ENCODE measurements around the gene TTC31. TPM values are rescaled to one million over a fixed set of nuclear protein-coding genes. Genes with fewer than 3 reads are reported as not detected.
A peak's percentile ranks its signal among the peaks of the same experiment; 100 is the strongest.
"Not testable (repeated sequence)": the region's sequence is repeated elsewhere in the genome, so short reads cannot be mapped to it uniquely, and the experiment has no call there.

Gene TTC31
- polyA plus RNA-seq, 6 donors from 2014 or later = 20.7 to 31.8 (median 25.6) TPM

DNA sequence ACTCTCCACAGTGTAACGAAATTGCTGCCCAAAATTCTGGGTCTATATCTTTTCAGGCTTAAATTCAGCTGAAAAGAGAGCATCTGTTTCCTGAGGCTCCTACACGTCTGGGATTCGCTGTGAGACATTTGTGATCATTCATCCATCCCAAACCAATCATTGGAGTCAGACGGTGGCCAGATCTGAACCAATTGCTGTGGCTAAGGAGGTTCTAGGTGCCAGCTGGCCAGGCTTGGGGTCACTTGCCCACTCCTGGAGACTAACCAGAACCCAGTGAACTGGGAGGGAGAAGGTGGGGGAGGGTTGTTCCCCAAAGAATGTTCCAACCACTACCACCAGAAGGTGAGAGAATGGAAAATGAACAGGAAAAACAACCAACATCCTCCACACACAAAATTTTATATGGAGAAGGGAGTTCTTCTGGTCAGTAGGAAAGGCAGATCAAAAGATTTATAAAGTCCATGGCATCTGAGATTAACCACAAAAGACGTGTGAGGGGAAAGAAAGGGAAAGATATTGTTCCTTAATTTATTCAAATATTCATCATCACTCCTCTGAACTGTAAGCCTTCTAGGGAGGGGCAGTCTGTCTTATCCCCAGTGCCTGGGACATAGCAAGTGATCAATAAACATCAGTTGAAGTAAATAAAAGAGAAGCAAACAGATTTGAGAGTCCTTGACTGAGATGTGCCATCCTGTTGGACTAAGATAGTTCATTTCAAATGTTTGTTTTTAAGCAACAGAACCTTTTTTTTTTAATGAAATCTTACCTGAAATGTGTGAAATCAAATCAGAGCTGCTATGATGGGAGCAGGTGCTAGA, 38.2 kb upstream of the TTC31 start:
- no peaks in the 10 kb centered on the region for H3K36me3 Mint-ChIP-seq
- DNase-seq (no peak), ATAC-seq (ENCODE audit: low read depth in 2 of 2) (no peak)
- H3K27ac Mint-ChIP-seq = peak overlapping the region in 1 of 6 donors; percentile 64
- H3K9me3 Mint-ChIP-seq = no peaks in the 10 kb centered on the region
- H3K4me3 Mint-ChIP-seq = peak overlapping the region in 1 of 8 donors; percentile 24
- H3K4me1 Mint-ChIP-seq = peaks cover 8 to 19% (median 14%) of the 10 kb centered on the region in 3 donors
- H3K27me3 Mint-ChIP-seq = peaks cover 23 to 48% (median 36%) of the 10 kb centered on the region in 3 donors

DNA sequence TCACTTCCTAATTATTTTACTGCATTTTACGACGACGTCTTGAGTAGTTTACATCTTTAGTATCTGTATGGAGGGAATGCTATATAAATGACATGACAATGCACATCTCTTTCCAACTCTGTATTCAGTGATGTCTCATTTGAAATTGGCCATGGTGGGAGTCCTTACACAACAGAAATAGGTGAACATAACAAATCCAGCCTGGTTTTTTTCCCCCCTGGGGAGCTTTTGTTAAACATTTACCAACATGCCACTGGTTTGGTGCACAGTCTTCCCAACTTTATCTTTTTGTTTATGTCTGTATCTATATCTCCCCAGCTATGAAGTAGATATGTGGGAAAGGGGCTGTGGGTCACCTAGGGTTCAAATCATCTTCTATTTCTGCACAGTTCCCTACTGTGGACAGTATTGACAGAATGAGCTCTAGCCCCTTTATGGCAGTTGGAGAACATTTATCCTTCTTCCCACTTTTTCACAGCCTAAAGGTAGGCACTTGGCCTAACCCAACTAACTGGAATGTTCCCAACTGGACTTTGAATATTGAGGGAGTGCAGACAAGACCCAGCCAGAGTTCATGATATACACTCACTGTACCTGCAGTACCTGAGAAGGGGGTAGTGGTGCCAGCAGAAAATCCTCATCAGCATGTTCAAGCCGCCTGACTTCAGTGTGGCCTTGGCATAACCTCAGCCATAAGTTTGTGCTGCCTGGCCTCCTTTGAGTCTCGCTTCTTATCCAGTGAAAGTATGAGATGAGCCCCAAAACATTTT, 35.5 kb upstream of the TTC31 start:
- Mint-ChIP-seq H3K4me1 (peaks cover 0 to under 1% (median under 1%) of the 10 kb centered on the region in 3 donors), H3K9me3 (no peaks in the 10 kb centered on the region), H3K27ac (peak overlapping the region in 1 of 6 donors; percentile 38), H3K4me3 (no peak overlapping the region), H3K27me3 (peaks cover 18 to 31% (median 30%) of the 10 kb centered on the region in 3 donors), H3K36me3 (no peaks in the 10 kb centered on the region)
- no peak for DNase-seq
- ATAC-seq (ENCODE audit: low read depth in 2 of 2) = no peak

DNA sequence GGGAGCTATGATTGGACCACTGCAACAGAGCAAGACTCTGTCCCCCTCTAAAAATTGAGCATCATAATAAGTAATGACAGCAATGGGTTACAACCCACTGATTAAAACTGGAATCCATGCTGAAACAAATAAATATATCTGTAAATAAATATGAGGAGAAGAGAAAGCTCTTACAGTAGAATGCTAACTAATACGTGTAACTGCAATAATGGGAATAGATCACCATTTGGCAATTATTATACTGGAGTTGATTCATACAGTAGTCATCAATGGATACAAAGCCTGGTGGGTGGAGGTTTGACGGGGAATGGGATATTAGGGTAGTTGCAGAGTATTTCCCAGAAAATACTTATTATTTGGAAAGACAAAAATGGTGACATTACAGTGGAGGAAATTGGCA, 34.1 kb upstream of the TTC31 start:
- Mint-ChIP-seq H3K9me3 (no peaks in the 10 kb centered on the region), H3K4me1 (peaks cover 0 to 3% (median 0%) of the 10 kb centered on the region in 3 donors), H3K4me3 (no peak overlapping the region), H3K36me3 (no peaks in the 10 kb centered on the region), H3K27me3 (peaks cover 16 to 28% (median 27%) of the 10 kb centered on the region in 3 donors), H3K27ac (no peak overlapping the region)
- no peak for DNase-seq
- no peak for ATAC-seq (ENCODE audit: low read depth in 2 of 2)

DNA sequence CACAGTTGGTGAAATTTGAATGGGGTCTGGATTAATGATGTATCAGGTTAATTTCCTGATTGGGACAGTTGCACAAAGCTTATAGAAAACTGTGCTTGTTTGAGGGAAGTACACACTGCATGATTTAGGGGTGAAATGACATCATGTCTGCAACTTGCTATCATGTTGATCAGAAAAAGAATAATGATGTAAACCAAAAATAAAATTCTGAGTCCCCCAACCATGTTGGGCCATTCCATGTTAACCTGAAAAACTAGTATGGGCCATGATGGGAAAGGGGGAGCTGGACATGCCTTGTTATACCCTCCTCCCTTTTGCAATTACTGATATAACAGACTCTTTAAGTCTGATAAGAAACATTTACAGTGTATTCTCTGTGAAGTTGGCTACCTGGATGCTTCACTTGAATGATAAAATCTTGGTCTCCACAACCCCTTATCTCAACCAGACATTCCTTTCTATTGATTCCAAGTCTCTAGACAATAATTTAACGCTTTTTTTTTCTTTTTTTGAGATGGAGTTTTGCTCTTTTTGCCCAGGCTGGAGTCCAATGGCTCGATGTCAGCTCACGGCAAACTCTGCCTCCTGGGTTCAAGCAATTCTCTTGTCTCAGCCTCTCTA, 32.2 kb upstream of the TTC31 start:
- no peak overlapping the region for H3K27ac Mint-ChIP-seq
- peak overlapping the region in 1 of 8 donors; percentile 40 for H3K4me3 Mint-ChIP-seq
- H3K9me3 Mint-ChIP-seq = no peaks in the 10 kb centered on the region
- ATAC-seq (ENCODE audit: low read depth in 2 of 2) (no peak), DNase-seq (no peak)
- no peaks in the 10 kb centered on the region for H3K36me3 Mint-ChIP-seq
- H3K27me3 Mint-ChIP-seq = peaks cover 5 to 19% (median 12%) of the 10 kb centered on the region in 3 donors
- peaks cover 14 to 18% (median 15%) of the 10 kb centered on the region in 3 donors for H3K4me1 Mint-ChIP-seq

DNA sequence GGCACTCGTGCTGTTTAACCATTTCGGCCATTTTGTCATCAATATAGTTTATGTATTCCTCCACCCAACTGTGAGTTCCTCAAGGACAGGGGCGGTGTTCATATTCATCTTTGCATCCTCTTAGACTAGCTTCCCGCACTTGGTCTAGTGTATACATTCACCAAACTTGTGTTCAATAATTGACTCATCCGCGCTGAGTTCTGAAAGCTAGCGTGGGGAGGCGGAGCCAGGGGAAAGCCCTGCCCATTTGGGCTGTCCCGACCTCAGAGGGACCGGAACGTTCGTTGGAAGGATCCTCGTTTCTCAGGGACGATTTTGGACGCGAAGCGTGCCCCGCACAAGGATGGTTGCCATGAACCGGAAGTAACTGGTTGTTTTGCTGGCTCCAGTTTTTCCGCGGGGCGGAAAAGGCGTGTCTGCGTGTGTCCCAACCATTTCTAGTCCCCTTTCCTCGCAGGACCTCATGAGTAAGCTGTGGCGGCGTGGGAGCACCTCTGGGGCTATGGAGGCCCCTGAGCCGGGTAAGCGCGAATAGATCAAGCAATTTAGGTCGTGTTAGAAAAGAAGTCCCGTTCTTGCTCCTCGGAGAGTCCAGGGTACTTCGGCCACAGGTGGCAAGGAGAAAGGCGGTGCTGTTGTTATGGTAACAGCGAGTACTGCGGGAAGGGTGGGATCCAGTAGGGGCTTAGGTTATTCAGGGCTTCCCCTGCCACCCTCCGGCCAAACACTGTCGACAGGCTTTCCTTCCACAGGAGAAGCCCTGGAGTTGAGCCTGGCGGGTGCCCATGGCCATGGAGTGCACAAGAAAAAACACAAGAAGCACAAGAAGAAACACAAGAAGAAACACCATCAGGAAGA, 28.0 kb upstream of the TTC31 start, which contains the start of gene INO80B:
TSS of gene INO80B (plus strand) at position 434 of the 858 bp plus-strand sequence. CDS start at position 464, 30 bp downstream.
- ATAC-seq (ENCODE audit: low read depth in 2 of 2) (peak; percentile 23 to 28), DNase-seq (peak; percentile 96)
- Mint-ChIP-seq H3K27me3 (no peaks in the 10 kb centered on the region), H3K4me3 (peak within 1 kb of the TSS; percentile 94 to 100 (median 99)), H3K4me1 (peaks cover 43 to 52% (median 51%) of the 10 kb centered on the region in 3 donors), H3K27ac (peak within 1 kb of the TSS; percentile 95 to 99 (median 99)), H3K36me3 (no peaks in the 10 kb centered on the region), H3K9me3 (peaks cover 0 to 1% (median 0%) of the 10 kb centered on the region in 7 donors)

DNA sequence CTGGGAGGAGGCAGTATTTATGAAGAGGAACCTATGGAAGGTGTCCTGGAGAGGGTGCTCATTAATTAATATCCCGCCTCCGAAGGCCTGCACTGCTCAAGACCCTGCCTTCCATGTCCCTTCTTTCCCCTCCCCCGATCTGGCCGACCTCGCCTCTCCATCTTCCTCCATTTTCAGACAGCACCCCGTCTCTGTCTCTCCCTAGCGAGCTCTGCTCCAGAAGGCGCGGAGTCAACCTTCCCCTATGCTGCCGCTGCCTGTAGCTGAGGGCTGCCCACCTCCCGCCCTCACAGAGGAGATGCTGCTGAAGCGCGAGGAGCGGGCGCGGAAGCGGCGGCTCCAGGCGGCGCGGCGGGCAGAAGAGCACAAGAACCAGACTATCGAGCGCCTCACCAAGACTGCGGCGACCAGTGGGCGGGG, 25.7 kb upstream of the TTC31 start:
- Mint-ChIP-seq H3K4me1 (peaks cover 45 to 63% (median 59%) of the 10 kb centered on the region in 3 donors), H3K27ac (peak overlapping the region; percentile 98 to 100 (median 99)), H3K27me3 (no peaks in the 10 kb centered on the region), H3K36me3 (no peaks in the 10 kb centered on the region), H3K4me3 (peak overlapping the region; percentile 94 to 100 (median 99)), H3K9me3 (peaks cover 0 to 1% (median 0%) of the 10 kb centered on the region in 7 donors)
- DNase-seq (no peak), ATAC-seq (ENCODE audit: low read depth in 2 of 2) (no peak)

DNA sequence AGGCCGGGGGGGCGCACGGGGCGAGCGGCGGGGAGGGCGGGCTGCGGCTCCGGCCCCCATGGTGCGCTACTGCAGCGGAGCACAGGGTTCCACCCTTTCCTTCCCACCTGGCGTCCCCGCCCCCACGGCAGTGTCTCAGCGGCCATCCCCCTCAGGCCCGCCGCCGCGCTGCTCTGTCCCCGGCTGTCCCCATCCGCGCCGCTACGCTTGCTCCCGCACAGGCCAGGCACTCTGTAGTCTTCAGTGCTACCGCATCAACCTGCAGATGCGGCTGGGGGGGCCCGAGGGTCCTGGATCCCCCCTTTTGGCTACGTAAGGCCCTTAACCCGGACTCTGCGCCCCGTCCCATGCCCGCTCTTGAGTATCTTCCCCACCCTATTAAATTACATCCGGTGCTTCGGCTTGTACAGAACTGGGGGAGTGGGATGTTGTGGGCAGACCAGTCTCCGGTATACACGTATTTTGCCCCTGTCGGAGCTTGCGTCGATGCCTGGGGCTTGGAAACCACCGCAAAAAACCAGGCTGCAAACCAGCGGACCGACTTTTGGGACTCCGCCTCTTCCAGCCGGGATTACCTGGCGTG, 25.2 kb upstream of the TTC31 start:
- no peaks in the 10 kb centered on the region for H3K27me3 Mint-ChIP-seq
- H3K27ac Mint-ChIP-seq = peak overlapping the region; percentile 98 to 100 (median 100)
- DNase-seq = peak; percentile 86
- H3K36me3 Mint-ChIP-seq = no peaks in the 10 kb centered on the region
- ATAC-seq (ENCODE audit: low read depth in 2 of 2) = peak; percentile 58 to 60
- H3K9me3 Mint-ChIP-seq = peaks cover 0 to 1% (median 0%) of the 10 kb centered on the region in 7 donors
- peaks cover 47 to 65% (median 58%) of the 10 kb centered on the region in 3 donors for H3K4me1 Mint-ChIP-seq
- H3K4me3 Mint-ChIP-seq = peak overlapping the region; percentile 94 to 100 (median 99)

DNA sequence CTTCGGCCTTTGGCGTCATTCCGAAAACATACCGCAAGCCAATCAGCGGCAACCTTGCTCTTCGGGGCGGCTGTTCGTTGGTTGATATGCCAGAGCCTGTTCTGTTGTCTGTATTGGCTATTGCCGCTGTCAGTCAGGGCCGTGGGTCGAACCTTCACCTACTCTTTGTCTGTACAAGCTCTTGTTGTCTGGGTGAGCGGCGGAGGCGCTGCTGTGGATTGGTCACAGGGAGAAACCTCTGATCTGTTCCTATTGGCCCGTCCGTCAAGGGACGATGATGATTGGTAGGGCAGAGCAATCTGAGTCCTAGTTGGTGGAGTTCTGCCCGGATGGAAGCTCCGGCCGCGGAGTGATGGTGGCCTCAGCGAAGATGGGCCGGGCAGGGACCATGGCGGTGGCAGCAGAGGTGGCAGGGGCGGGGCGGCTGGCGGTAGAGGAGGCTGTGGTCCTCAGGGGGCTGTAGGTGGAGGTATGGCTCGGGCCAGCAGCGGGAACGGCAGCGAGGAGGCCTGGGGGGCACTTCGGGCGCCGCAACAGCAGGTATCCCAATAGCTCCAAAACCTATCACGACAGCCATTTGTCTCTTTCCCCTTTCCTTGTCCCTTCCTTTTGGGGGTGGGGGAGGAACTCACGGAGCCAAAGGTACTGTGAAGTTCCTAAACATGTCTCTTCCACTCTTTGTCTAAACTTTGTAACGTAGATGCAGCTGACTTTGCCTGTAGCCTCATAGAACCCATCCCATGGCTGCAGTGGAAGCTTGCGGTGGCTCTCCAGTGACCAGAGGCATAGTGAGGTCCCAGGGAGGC, 24.5 kb upstream of the TTC31 start, which contains the start of gene WBP1:
TSS of gene WBP1 (plus strand) at position 307 of the 806 bp plus-strand sequence. CDS start at position 472, 165 bp downstream.
- Mint-ChIP-seq H3K36me3 (no peaks in the 10 kb centered on the region), H3K27ac (peak within 1 kb of the TSS; percentile 98 to 100 (median 100)), H3K9me3 (peaks cover 0 to 1% (median 0%) of the 10 kb centered on the region in 7 donors), H3K4me3 (peak within 1 kb of the TSS; percentile 94 to 100 (median 99)), H3K4me1 (peaks cover 51 to 72% (median 64%) of the 10 kb centered on the region in 3 donors), H3K27me3 (no peaks in the 10 kb centered on the region)
- ATAC-seq (ENCODE audit: low read depth in 2 of 2) = peak; percentile 77 to 79
- peak; percentile 99 for DNase-seq

DNA sequence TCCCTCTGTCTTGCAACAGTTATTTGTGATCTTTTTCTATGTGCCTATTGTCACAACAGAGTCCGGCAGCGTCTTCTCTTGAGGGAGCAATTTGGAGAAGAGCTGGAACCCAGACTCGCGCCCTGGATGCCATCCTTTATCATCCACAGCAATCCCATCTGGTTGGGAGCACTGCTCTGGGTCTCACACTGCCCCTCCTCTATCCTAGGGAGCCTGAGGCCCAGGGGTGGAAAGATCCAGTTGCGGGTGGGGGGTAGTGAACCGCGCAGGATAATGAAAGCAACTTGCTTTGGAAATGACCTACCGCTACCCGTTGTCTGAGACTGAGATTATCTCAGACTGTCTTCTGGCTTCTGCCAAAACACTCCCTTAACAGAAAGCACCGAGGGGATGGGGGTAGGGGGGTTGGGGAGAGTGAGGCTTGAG, 23.9 kb upstream of the TTC31 start:
- no peaks in the 10 kb centered on the region for H3K36me3 Mint-ChIP-seq

DNA sequence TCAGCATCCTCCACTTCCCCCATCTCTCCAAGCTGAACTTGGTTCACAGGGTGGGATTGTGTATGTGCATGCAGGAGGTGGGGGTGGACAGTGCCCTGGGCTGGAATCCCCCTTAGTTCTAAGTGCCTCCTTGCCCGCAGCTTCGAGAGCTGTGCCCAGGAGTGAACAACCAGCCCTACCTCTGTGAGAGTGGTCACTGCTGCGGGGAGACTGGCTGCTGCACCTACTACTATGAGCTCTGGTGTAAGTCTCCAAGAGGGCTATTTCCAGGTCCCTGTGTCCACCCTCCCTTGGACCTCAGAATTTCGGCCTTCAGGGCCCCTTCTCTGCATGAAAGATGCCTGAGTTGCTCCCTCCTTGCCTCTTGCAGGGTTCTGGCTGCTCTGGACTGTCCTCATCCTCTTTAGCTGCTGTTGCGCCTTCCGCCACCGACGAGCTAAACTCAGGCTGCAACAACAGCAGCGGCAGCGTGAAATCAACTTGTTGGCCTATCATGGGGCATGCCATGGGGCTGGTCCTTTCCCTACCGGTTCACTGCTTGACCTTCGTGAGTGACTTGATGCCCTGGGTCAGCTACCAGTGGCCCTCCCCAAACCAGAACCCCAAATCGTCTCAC, 23.3 kb upstream of the TTC31 start:
- DNase-seq; H3K27me3 Mint-ChIP-seq; H3K36me3 Mint-ChIP-seq; H3K9me3 Mint-ChIP-seq; ATAC-seq (ENCODE audit: low read depth in 2 of 2): not testable (repeated sequence)
- H3K4me1 Mint-ChIP-seq = peaks cover 47 to 77% (median 72%) of the 10 kb centered on the region in 3 donors
- peak overlapping the region; percentile 94 to 100 (median 99) for H3K4me3 Mint-ChIP-seq
- H3K27ac Mint-ChIP-seq = peak overlapping the region in 3 of 6 donors; percentile 83 to 100 (median 99)

More for the DNA sequence above, 23.9 kb upstream of the TTC31 start:
- H3K27ac Mint-ChIP-seq = peak overlapping the region; percentile 74 to 100 (median 100)
- H3K4me1 Mint-ChIP-seq = peaks cover 51 to 75% (median 70%) of the 10 kb centered on the region in 3 donors
- no peak for DNase-seq
- H3K9me3 Mint-ChIP-seq = peaks cover 0 to 1% (median 0%) of the 10 kb centered on the region in 7 donors
- ATAC-seq (ENCODE audit: low read depth in 2 of 2) = no peak
- H3K27me3 Mint-ChIP-seq = no peaks in the 10 kb centered on the region
- H3K4me3 Mint-ChIP-seq = peak overlapping the region; percentile 94 to 100 (median 99)

DNA sequence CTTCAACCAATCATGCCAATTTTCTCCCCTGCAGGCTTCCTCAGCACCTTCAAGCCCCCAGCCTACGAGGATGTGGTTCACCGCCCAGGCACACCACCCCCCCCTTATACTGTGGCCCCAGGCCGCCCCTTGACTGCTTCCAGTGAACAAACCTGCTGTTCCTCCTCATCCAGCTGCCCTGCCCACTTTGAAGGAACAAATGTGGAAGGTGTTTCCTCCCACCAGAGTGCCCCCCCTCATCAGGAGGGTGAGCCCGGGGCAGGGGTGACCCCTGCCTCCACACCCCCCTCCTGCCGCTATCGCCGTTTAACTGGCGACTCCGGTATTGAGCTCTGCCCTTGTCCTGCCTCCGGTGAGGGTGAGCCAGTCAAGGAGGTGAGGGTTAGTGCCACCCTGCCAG, 22.7 kb upstream of the TTC31 start:
- ATAC-seq (ENCODE audit: low read depth in 2 of 2); DNase-seq; H3K9me3 Mint-ChIP-seq; H3K36me3 Mint-ChIP-seq; H3K27me3 Mint-ChIP-seq: not testable (repeated sequence)
- H3K4me1 Mint-ChIP-seq = peaks cover 42 to 72% (median 66%) of the 10 kb centered on the region in 3 donors
- peak overlapping the region in 1 of 6 donors; percentile 99 for H3K27ac Mint-ChIP-seq
- peak overlapping the region in 7 of 8 donors; percentile 53 to 100 (median 98) for H3K4me3 Mint-ChIP-seq
